Epidermal melanocyte (primary cell): ENCODE results near the gene CCDC28B.
A peak's percentile ranks its signal among the peaks of the same experiment; 100 is the strongest.
"Not testable (repeated sequence)": the region's sequence is repeated elsewhere in the genome, so short reads cannot be mapped to it uniquely, and the experiment has no call there.

Experiments used
- DNase-seq: peaks from one replicate; pipeline ENCODE4 v3.0.0; 2011; ENCODE audit warnings: low spot score; ENCODE audit not compliant: insufficient read length

The CCDC28B gene

GRCh38 chr1:32200226-32201010 lies at the start of gene CCDC28B:
Gene CCDC28B (plus strand): TSS chr1:32200595. CDS start chr1:32201936, 1,341 bp downstream.
- peak; percentile 64 for DNase-seq

- DNase-seq = no peak
These were observed 49.5 kb upstream of the CCDC28B start for GRCh38 chr1:32150847-32151246.

DNA sequence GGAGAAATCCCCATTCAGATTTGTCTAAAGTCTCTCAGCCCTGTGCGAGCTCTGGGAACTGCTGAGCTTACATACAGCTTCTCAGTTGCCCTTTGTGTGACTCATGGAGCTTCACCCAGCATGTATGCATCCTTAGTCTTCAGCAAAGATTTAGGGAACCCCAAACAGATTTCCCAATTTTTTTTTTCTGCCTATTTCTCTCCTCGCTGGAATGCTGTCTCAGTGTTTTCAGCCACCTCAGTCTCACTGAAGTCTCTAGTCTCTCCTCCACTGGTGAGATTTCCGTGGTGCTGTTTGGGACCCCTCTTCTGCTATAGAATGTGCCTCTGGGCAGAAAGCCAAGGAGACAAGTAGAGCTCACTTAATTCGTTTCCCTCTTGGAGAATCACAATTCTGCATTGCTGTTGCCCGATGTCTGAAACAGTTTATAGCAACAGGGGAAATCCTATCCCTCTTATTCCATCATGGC lies 49.0 kb upstream of the CCDC28B start:
- DNase-seq = no peak

- no peak for DNase-seq
These were observed 41.2 kb upstream of the CCDC28B start for GRCh38 chr1:32159189-32159588.

GRCh38 chr1:32163405-32163804 lies 37.0 kb upstream of the CCDC28B start:
- no peak for DNase-seq

GRCh38 chr1:32165633-32166032 lies 34.8 kb upstream of the CCDC28B start:
- not testable (repeated sequence) for DNase-seq

DNA sequence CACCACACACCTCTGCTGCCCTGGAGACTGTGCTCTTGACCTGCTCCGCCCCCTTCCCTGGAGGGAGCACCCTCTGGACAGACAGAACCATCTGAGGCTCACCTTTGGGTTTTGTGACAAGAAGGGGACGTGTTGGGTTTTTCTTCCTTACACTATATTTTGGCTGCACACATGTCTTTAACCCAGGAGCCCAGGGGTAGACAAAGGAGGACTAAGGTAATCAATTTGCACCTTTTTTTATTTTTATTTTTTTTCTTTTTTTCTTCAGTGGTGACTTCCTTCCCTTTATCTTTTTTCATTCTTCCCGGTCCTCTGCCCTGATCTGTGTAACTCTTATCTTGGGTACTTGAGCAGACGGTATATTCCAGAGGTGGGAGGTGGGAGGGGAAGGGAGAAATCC lies 29.4 kb upstream of the CCDC28B start:
- DNase-seq = no peak

GRCh38 chr1:32172621-32173245 lies 27.7 kb upstream of the CCDC28B start:
- no peak for DNase-seq

DNA sequence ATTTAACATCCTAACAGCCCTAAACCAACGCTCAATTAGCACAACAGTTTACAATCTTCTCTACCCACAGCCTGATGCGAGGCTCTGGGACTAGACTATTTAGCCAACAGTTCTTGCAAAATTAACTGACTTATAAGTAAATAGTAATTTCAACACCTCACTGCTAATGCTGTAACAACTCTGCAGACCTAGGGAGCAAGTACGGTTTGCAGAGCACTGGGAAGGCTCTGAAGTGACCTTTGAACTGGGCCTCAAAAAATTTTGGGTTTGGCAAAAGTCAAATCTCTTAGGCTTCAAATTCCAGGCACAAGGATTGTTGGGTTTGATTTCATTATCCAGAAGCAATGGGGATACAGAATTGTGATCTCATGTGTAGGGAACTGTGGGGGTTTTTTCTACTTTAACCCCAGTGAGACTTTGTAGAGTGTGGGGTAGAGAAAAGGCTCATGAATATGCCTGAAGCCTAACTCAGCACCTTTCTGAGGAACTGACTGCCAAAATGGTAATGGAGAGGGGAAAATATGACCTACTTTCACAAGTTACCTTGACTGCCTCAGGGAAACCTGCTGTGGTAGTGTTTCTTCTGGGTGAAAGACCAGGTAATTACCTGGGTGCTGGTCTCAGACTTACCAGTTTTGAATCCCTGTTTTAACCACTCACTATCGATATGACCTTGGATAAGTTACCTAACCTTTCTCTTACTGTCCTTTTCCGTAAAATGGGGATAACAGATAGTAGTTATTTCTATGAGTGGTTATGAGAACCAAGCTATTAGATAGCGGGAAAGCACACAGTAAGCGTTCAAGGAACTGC lies 21.8 kb upstream of the CCDC28B start:
- no peak for DNase-seq

DNA sequence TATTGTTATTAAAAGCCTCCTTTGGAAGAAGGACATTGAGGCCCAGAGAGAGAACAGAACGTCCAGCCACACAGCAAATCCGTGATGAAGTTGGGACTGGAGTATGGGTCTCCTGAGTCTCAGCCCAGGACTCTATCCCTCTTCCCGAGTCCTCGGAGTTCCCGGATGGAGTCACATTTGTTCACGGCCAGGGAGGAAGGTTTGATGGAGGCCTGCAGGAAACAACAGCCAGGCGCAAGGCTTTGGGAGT lies 21.3 kb upstream of the CCDC28B start:
- DNase-seq = no peak

DNA sequence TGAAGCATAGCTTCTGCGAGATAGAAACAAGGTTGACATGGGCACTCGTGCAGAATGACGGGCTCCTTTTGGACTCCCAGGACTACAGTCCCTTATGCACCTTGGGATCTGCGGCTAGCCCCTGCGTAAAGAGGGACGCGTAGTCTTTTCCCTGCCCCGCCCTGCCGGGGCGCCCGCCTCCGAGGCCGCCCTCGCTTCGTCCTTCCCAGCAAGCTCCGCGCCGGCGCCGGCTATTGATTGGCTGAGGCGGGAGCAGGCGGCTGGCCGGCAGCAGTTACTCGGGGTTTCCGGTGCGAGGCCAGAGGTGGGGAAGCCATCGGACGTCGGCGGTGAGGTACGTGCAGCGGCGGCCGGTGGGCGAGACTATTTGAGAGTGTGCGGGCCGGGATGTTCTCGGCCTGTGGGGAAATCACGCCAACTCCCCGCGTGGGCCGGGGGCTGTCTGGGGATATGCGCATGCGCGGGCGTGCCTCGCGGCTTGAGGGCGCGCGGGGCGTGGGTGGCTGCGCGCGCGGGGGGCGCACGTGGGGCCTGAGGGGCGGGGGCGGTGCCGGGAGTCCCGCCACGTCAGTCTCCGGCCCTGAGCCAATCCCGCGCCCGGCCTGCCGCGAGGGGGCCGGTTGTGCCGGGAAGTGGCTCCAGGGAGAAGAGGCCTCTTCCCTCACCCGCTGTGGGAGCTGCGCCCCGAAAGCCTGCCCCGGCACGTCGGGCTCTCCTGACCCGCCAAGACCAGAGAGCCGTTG lies 20.8 kb upstream of the CCDC28B start, which contains the start of gene TXLNA:
Gene TXLNA (plus strand): TSS at position 233 of the 743 bp plus-strand sequence. CDS start 671 bp downstream, outside the sequence.
- DNase-seq = peak; percentile 94

- peak; percentile 56 for DNase-seq
These were observed 20.0 kb upstream of the CCDC28B start for GRCh38 chr1:32180186-32181060.

GRCh38 chr1:32181065-32181464 lies 19.3 kb upstream of the CCDC28B start:
- DNase-seq = no peak

DNA sequence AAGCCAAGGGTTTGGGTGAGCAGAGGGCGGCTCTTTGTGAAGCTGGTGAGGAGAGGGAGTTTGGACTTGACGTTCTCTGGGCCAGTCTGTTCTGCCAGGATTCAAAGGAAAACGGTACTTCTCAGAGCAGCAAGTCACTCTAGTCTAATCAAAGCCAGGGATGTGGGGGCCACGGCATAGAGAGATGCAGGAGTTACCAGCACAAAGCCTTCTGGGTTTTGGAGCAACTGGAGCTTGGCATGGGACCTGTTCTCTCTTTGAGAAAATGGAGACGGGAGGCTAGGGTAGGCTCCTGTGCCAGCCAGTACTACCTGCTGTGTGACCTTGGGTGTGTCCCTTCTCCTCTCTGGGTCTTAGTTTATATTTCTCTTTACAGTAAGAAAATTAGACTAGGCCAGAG lies 18.8 kb upstream of the CCDC28B start:
- no peak for DNase-seq

DNA sequence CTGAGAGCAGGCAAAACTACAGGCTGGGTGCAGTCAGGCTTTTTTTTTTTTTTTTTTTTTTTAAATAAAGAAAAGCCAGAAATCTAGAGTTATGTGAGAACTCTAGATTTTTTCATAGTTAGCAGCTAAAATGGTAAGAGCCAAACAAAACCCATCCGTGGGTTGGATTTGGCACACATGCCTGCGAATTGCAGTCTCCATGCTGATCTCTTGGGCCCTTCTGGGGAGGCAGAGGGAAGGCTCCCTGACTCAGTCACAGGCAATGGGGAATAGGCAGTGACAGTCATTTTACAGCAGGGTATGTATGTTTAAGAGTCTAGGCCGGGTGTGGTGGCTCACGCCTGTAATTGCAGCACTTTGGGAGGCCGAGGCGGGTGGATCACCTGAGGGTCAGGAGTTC lies 18.3 kb upstream of the CCDC28B start:
- no peak for DNase-seq

- no peak for DNase-seq
These were observed 15.7 kb upstream of the CCDC28B start for GRCh38 chr1:32184650-32185049.

DNA sequence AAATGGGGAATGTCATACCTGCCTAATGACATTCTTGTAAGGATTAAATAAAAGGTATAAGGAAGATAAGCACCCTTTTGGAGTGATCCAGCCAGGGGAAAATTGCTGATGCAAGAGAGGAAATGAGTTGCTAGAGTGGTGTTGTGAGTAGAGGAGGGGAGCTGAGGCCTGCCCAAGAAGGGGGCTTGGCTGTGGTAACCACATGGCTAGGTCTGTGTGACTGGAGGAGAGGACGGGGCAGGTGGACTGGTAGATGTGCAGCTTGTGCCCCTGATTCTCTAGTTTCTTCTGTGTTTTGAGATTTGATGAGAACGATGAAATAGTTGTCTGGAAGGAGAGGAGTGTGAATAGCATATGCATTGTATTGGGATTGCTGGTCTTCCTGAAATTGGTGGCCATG lies 14.3 kb upstream of the CCDC28B start:
- DNase-seq = no peak

GRCh38 chr1:32186491-32186890 lies 13.9 kb upstream of the CCDC28B start:
- no peak for DNase-seq

DNA sequence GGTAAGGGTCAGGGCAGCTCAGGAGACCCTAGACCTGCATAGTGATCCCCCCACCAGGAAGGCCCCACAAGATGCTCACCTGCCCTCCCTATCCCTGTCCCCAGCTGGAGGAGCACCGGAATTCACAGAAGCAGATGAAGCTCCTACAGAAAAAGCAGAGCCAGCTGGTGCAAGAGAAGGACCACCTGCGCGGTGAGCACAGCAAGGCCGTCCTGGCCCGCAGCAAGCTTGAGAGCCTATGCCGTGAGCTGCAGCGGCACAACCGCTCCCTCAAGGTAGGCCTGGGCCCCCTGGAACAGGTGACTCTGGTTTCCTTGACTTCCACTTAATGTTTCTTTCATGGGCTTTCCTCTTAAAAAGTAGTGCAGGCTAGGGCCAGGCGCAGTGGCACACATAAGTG lies 12.5 kb upstream of the CCDC28B start:
- no peak for DNase-seq

- no peak for DNase-seq
These were observed 8.0 kb upstream of the CCDC28B start for GRCh38 chr1:32192220-32192948.
